Hippocampal formation (tissue), 2 donors: ENCODE results near the gene CHMP3.
A peak's percentile ranks its signal among the peaks of the same experiment; 100 is the strongest.
"Not testable (repeated sequence)": the region's sequence is repeated elsewhere in the genome, so short reads cannot be mapped to it uniquely, and the experiment has no call there.

Source experiments
- DNase-seq, 2 donors: peaks; one replicate each; lab custom pipeline; 2025; lab: John Stamatoyannopoulos, UW

CHMP3 gene

DNA sequence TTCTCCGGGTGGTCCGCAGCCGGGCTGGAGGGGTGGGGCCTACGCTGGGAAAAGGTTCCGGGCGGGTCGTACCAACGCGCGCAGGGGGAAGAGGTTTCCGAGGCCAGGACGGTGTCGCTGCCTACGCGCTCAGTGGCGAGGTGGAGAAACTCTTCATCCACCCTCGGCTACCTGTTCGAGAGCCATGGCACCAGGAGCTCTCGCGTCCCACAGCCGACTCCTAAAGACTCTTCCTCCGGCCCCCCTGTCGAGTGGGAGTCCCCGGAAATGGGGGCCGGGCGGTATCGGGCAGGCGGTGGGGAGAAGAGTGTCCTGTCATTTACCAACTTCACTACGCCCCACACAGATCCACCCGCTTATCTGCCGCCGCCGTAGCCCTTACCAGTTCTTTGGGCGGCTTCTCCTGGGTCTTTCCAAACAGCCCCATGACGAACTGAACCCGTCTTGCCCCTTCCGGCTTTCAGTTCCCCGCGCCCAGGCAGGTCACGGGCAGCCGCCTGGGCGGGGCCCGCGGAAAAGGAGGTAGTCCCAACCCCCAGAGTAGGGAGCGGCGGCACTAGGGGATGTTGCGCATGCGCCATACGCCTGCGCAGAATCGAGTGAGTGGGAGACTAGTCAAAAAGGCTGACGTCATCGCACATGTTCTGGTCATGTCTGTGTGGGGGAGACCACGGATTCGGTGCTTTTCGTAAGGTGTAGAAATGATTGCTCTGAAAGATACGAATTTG is at the start of gene CHMP3:
Gene CHMP3 (minus strand): TSS at position 522 of the 728 bp plus-strand sequence. CDS start 95 bp downstream, at position 427.
- DNase-seq, result peak; percentile 93 to 94

DNA sequence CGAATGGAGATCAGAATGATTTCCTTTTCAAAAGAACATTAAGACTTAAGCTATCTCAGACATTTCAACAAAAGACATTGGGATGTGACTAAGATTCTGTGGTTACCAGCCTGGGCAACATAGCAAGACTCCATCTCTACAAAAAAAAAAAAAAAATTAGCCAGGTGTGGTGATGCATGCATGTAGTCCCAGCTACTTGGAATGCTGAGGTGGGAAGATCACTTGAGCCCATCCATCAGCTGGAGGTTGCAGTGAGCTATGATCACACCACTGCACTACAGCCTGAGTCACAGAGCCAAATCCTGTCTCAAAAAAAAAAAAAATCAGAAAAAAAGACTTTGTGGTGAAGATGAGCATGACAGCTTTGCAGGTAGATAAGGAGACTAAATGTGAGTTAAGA is 47.6 kb upstream of the CHMP3 start:
- DNase-seq, result no peak

DNA sequence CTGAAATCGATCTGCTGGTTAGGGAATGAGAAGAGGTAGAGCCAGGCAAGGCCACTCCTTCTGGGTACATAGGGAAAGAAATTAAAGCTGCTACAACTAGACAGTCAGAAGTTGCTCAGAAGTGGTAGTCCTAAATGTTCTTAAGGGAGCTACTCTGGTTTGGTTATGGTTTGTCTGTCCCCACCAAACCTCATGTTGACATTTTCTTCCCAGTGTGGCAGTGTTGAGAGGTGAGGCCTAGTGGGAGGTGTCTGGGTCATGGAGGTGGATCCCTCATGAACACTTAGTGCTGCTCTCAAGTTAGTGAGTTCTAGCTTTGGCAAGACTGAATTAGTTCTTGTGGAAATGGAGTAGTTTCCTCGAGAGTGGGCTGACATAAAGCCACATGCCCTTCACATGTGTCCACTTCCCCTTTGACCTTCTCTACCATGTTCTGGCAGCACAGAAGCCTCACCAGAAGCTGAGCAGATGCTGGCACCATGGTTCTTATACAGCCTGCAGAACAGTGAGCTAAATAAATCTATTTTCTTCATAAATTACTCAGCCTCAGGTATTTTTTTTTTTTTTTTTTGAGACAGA is 45.7 kb upstream of the CHMP3 start:
- no peak for DNase-seq

DNA sequence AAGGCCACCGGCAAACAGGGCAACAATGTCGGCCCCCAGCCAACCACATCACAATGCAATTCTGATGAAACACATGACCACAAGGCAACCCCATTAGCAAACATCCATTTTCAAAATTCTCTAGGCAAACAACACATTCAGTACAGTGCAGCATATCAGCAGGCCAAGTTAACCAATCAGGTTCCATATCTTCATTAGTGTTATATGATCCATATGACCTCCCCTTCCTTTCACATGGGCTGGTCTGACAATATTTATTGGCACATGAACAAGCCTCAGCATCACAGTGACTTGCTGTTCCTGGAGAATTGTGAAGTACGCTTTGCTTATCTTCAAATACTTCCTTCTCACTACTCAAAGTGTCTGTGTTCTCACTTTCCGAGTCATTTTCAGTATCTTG is 40.7 kb upstream of the CHMP3 start:
- no peak for DNase-seq

DNA sequence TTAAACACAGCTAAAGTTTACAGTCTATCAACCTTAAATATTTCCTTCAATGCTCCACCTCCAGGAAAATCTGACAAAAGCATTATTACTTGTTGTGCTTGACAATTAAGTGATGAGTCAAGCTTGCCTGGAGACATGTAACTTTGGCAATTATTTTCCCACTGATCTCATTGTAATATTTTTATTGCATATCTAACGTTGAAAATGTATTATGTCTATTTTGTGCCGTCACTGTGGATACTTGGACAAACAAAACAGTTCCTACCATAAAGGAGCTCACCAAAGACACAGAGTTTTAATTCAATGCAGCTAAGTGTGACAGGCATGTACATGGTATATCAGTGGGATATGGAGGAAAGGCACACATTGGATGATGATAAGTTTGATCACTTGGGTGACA is 35.7 kb upstream of the CHMP3 start:
- no peak for DNase-seq

DNA sequence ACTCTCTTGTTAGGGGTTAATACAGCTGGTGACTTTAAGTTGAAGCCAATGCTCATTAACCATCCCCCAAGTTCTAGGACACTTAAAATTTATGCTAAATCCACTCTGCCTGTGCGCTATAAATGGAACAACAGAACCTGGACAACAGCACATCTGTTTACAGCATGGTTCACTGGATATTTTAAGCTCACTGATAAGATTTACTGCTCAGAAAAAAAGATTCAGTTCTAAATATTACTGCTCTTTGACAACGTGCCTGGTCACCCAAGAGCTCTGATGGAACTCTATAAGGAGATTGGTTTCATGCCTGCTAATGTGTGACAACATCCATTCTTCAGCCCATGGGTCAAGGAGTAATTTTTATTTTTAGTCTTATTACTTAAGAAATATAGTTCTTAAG is 32.9 kb upstream of the CHMP3 start:
- no peak for DNase-seq

DNA sequence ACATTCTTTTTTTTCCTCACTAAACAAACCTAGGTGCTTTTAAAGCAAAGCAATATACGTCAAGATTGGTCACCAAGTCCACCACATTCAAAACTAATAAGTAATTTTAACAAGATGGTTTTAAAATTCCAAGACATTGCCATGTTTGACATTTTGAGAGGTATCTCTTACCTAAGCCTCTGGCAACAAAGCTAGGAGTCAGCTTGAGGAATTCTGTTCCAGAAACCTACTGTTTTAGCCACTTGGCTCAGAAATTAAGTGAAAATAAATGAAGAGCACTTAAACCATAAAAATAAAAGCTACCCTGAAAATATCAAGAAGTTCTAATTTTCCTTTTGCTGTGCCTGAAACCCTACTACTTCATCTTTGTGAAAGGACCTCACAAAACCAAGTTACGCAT is 30.0 kb upstream of the CHMP3 start:
- DNase-seq, result no peak

DNA sequence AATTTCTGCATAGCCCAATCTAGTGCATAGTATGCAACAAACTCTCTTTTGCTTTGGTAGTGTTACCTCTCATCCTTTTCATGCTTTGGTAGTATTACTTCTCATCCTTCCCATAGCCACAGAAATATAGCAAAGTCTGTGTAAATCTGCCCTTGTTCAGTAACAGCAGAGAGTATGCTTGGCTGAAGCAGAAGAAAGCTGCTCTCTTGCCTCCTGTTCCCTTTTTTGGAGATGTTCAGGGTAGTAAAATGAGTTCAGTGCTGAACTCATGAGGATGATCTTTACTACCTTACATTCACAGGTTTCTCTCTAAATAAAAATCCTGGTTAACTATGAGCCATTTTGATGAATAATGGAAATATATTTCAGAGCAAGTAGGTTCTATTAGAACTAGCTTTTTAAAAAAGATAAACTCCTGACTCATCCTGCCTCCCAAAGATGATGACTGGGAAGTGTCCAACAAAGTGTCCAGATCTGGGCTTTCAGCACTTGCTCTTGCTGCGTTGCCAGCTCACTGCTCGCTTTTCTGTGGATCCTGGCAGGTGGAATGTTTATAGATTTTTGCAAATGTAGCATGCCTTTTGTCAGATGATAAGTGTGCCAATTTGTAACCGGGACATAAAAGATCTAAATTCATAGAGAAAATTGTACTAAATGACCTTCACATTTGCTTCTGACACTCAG is 29.4 kb upstream of the CHMP3 start:
- no peak for DNase-seq

DNA sequence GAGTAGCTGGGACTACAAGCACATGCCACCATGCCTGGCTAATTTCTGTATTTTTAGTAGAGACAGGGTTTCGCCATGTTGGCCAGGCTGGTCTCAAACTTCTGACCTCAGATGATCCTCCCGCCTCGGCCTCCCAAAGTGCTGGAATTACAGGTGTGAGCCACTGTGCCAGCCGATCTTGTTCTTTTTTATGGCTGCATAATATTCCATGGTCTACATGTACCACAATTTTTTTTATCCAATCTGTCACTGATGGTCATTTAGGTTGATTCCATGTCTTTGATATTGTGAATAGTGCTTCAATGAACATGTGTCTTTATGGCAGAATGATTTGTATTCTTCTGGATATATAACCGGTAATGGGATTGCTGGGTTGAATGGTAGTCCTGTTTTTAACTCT is 26.5 kb upstream of the CHMP3 start:
- DNase-seq, result not testable (repeated sequence)

DNA sequence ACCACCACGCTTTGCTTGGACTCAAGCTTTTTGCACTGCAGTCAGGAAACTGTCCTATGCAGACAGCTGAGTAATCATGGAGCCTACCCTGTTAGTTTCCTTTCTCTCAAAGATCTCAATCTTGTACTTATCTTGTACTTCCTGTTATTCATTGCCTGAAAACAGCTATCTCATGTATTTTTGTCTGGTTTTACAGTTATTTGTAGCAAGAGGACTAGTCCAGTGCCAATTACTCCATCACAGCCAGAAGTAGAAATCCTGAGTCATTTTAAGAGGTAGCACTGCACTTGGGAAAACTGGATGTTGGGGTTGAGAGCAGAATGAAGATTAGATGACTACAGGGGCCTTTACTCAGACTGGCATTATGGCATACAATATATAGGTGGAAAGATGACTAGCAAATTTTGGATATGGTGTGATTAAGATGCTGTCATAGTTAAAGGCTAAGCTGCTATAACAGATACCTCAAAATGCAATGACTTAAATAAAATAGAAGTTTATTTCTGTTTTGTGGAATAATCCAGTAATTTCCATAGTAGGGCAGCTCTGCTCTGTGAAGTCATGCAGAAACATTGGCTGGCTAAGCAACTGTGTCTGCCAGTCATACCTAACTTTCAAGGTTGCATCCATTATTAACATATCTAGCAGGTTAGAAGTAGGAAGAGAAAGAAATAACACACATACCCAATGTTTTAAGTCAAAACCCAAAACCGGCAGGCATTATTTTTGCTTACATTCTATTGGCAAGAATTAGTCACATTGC is 21.1 kb upstream of the CHMP3 start:
- no peak for DNase-seq

DNA sequence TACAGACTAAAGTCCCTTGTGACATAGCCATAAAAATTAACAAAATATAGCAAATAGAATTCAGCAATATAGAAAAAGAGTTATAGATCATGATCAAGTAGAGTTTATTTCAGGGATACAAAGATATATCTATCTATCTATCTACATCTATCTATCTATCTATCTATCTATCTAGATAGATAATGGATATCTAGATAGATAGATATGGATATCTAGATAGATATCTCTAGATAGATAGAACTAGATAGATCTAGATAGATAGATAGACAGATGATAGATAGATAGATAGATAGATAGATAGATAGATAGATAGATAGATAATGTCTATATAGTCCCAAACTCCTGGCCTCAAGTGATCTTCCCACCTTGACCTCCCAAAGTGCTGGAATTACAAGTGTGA is 17.3 kb upstream of the CHMP3 start:
- DNase-seq, result no peak

DNA sequence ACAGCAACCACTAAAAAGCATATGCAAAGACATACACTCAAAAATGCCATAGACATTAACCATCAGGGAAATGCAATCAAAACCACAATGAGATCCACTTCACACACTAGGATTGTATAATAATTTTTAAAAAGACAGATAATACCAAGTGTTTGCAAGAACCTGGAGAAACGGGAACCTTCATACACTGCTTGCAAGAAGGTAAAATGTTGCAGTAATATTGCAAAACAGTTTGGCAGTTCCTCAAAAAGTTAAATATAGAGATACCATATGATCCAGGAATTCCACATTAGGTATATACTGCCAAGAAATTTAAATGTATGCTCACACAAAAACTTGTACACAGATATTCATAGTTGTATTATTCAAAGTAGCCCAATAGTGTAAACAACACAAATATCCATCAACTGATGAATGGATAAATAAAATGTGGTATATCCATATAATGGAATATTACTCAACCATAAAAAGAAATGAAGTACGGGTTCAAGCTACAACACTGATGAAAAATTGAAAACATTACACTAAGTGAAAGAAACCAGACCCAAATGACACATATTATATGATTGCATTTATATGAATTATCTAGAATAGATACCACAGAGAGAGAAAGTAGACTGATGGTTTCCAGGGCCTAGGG is 14.7 kb upstream of the CHMP3 start:
- DNase-seq, result no peak

DNA sequence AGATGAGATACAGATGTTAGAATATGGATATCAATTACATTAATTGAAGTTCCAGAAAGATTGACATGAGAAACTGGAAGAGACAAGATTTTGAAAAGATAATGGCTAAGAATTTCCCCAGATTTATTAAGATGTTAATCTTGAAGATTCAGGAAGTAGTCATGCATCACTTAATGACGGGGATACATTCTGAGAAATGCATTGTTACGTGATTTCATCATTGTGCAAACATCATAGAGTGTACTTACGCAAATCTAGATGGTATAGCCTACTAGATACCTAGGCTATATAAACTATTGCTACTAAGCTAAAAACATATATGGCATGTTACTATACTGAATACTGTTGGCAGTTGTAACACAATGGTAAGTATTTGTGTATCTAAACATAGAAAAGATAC is 6.8 kb upstream of the CHMP3 start:
- no peak for DNase-seq

DNA sequence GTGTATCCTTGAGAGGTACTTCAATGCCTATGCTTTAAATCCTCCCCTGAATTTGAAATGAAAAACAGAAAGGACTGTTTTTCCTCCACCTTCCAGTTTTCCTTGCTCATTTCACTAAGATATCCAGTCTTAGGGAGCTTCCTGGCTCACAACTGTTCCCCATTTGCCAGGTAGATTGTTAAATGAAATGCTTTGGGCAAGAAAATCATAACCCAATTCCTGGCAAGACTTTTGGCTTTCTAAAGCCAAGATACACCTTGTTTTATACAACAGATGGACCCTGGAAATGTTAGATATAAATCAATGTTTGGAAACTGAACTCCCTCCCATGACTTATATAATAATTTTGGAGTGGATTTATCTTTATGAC is 3.6 kb upstream of the CHMP3 start:
- DNase-seq, result no peak

DNA sequence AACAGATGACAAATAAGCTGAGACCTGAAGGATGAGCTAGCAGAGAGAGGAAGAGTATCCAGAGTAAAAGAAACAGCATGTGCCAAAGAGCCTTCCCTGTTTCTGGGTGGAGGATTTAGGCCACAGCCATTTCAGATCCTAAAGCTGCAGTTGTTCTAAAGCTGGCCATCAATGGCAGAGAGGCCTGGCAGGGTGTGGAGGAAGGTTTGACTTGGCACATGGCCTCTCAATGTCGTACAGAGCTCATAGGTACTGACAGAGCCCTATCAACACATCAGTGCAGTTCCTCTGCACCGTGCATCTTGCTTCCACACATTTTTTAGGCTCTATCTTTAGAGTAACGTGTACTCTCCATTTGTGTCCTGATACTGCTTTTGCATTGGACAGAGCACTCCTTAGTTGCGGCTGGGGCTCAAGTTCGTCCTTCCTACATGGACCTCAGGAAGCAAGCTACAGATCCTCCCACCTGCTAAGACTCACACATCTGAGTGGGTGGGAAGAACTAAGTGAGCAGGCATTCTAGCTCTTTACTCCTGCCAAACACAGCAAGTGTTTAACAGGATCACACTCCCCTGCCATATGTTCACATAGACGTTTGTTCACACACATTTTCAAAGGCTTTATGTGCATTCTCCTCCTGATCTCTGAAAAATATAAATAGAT is 3.0 kb upstream of the CHMP3 start:
- DNase-seq, result peak in 1 of 2 donors; percentile 20

DNA sequence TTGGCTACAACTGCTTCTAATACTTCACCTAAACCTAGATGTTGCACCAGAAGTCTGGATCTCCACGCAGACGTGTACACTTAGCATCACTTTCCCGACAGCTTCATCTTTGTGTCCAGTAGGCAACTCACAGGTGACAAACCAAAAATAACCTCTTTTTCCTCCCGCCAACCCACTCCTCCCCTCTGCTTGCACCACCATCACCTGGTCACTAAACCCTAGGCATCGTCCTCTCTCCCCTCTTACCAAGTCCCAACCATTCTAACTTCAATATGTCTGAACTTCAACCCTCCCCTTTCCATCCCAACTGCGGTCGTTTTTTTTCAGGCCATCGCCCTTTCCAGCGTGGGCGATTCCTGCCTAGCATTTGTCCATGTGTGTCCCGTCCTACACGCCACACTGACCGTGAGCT is 413 bp upstream of the CHMP3 start:
- DNase-seq, result no peak

DNA sequence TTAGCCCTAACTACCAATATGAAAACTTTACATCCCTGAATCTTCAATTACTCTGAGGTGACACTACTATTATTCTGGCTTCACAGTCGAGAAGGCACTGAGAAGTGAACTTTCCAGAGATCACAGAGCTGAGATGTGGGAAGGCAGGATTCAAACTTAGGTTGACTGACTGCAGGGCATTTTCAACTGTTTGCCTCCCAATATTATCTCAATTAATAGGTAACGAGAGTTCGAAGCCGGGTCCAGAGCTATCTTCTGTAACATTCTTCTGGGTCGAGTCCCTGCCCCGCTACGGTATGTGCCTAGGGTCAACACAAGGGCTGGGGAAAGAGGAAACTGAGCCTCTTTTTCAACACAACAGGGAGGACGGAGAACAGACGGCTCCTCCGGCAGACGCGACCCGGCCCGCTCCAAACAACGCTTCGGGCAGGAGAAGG is 740 bp downstream of the CHMP3 start:
- no peak for DNase-seq

DNA sequence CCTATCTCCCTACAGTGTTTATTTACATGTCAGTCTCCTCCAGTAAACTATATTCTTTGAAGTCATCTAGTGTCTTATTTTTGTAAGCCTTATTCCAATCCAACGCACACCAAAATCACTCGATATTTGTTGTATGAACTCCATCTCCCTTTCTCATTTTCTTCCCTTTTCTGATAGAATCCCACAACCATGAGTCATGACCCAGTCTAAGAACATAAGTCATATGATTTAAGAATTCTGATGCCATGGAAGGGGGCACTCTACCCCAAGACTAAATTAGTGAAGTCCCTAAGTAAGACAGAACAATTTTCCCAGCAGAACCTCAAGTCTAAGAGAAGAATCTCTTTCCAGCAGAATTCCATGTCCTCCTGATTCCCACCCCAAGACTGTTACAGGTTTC is 5.4 kb downstream of the CHMP3 start:
- no peak for DNase-seq

DNA sequence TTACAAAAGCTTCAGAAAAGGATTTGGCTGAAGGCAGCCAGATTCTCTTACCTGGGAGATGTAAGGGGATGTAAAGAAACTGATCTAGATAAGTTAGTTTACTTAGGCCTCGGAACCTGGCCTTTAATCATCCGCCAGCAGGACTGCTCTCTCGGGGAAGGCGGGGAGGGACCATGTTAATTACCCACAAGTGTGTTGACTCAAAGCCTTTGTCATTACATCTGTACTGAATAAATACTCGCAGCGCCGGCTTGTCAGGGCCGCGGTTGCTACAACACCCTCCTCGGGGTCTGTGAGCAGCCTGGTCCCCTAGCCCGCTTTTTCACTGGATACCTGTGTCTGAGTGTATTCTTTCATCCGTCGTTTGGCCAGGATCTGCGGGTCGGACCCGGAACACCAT is 6.7 kb downstream of the CHMP3 start:
- no peak for DNase-seq

DNA sequence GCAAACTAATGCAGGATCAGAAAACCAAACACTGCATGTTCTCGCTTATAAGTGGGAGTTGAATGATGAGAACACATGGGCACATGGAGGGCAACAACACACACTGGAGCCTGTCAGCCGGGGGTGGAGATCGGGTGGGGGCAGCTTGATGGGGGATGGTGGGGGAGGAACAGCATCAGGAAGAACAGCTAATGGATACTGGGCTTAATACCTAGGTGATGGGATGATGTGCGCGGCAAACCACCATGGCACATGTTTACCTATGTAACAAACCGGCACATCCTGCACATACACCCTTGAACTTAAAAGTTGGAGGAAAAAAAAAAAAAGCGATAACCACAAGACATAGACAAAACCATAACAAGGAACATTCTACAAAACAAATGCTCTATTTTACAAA is 10.4 kb downstream of the CHMP3 start:
- no peak for DNase-seq

DNA sequence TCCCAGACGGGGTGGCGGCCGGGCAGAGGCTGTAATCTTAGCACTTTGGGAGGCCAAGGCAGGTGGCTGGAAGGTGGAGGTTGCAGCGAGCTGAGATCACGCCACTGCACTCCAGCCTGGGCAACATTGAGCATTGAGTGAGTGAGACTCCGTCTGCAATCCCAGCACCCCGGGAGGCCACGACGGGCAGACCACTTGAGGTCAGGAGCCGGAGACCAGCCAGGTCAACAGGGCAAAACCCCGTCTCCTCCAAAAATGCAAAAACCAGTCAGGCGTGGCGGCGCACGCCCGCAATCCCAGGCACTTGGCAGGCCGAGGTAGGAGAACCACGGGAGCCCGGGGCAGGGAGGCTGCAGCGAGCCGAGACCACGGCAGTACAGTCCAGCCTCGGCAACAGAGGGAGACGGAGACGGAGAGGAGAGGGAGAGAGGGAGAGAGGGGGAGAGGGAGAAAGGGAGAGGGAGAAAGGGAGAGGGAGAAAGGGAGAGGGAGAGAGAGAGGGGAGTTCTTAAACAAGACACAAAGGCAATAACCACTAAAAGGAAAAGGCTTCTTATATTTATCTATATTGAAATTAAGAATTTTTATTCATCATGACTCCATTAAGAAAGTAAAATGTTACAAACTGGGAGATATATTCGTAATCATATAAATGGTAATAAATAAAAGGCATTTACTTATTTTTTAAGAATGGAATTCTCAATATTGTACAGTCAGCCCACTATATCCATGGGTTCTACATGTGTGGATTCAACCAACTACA is 13.1 kb downstream of the CHMP3 start:
- DNase-seq, result not testable (repeated sequence)
